Measurements from ENCODE around the gene RDM1.

RDM1 gene

GRCh38 chr17:35912942-35913341, 17.6 kb downstream of the RDM1 start:
- TF ChIP-seq CEBPB (IDR thresholded peaks at IDR 0.05) (no peak), EP300 (IDR thresholded peaks at IDR 0.05; ENCODE audit: borderline replicate concordance) (no peak), RAD21 (IDR thresholded peaks at IDR 0.05; ENCODE audit: low read depth) (no peak), FOXM1 (IDR thresholded peaks at IDR 0.05; ENCODE audit: borderline replicate concordance, low read depth) (no peak), TEAD4 (IDR thresholded peaks at IDR 0.05) (no peak), CREB1 (IDR thresholded peaks at IDR 0.05; ENCODE audit: low read depth) (no peak), MAX (IDR thresholded peaks at IDR 0.05) (no peak), ZBTB7A (IDR thresholded peaks at IDR 0.05; ENCODE audit: low read depth) (no peak), EGR1 (IDR thresholded peaks at IDR 0.05) (no peak), NFIC (IDR thresholded peaks at IDR 0.05) (no peak), USF1 (IDR thresholded peaks at IDR 0.05) (no peak), YY1 (IDR thresholded peaks at IDR 0.05; ENCODE audit: low read depth) (no peak), TCF12 (IDR thresholded peaks at IDR 0.05; ENCODE audit: low read depth) (no peak)

GRCh38 chr17:35912339-35912912, 18.1 kb downstream of the RDM1 start:
- TF ChIP-seq NFIC (IDR thresholded peaks at IDR 0.05) (no peak), CEBPB (IDR thresholded peaks at IDR 0.05) (no peak), TEAD4 (IDR thresholded peaks at IDR 0.05) (no peak), YY1 (IDR thresholded peaks at IDR 0.05; ENCODE audit: low read depth) (no peak), CREB1 (IDR thresholded peaks at IDR 0.05; ENCODE audit: low read depth) (no peak), FOXM1 (IDR thresholded peaks at IDR 0.05; ENCODE audit: borderline replicate concordance, low read depth) (no peak), EP300 (IDR thresholded peaks at IDR 0.05; ENCODE audit: borderline replicate concordance) (no peak), ZBTB7A (IDR thresholded peaks at IDR 0.05; ENCODE audit: low read depth) (no peak)

GRCh38 chr17:35909408-35909807, 21.2 kb downstream of the RDM1 start:
- TF ChIP-seq REST (IDR thresholded peaks at IDR 0.05; ENCODE audit: low read depth) (no peak), EGR1 (IDR thresholded peaks at IDR 0.05) (no peak)

- TF ChIP-seq TEAD4 (IDR thresholded peaks at IDR 0.05) (no peak), TCF12 (IDR thresholded peaks at IDR 0.05; ENCODE audit: low read depth) (no peak), MAX (IDR thresholded peaks at IDR 0.05) (no peak), TAF1 (IDR thresholded peaks at IDR 0.05; ENCODE audit: low read depth) (no peak)
Measured at GRCh38 chr17:35907691-35908090, 22.9 kb downstream of the RDM1 start.

GRCh38 chr17:35906926-35907637, 23.5 kb downstream of the RDM1 start:
- no peak for TF ChIP-seq REST (IDR thresholded peaks at IDR 0.05; ENCODE audit: low read depth)
- no peak for TF ChIP-seq CREB1 (IDR thresholded peaks at IDR 0.05; ENCODE audit: low read depth)
- no peak for TF ChIP-seq FOXM1 (IDR thresholded peaks at IDR 0.05; ENCODE audit: borderline replicate concordance, low read depth)
- TF ChIP-seq TCF12 (IDR thresholded peaks at IDR 0.05; ENCODE audit: low read depth), result no peak
- TF ChIP-seq TEAD4 (IDR thresholded peaks at IDR 0.05), result no peak
- no peak for TF ChIP-seq EGR1 (IDR thresholded peaks at IDR 0.05)
- no peak for TF ChIP-seq MAX (IDR thresholded peaks at IDR 0.05)
- no peak for TF ChIP-seq CEBPB (IDR thresholded peaks at IDR 0.05)
- TF ChIP-seq RAD21 (IDR thresholded peaks at IDR 0.05; ENCODE audit: low read depth), result no peak
- TF ChIP-seq USF1 (IDR thresholded peaks at IDR 0.05), result no peak
- TF ChIP-seq YY1 (IDR thresholded peaks at IDR 0.05; ENCODE audit: low read depth), result no peak
- TF ChIP-seq TAF1 (IDR thresholded peaks at IDR 0.05; ENCODE audit: low read depth), result no peak
- no peak for TF ChIP-seq ZBTB7A (IDR thresholded peaks at IDR 0.05; ENCODE audit: low read depth)
- no peak for TF ChIP-seq NFIC (IDR thresholded peaks at IDR 0.05)
- no peak for TF ChIP-seq EP300 (IDR thresholded peaks at IDR 0.05; ENCODE audit: borderline replicate concordance)

Measured in Ishikawa (cell line).